Right ventricle myocardium superior (tissue), 1 donor: ENCODE data around the gene R3HDML. TPM values are rescaled to one million over a fixed set of nuclear protein-coding genes. Genes with fewer than 3 reads are reported as not detected.

ENCODE experiments used
- ATAC-seq: fragments of 200-7000 bp; cut with Tn5 transposase; one replicate; pipeline ENCODE4 v1.9.1; 2020; ENCODE audit warnings: mild to moderate bottlenecking; ENCODE audit not compliant: poor library complexity
- DNase-seq: peaks from one replicate; pipeline ENCODE4 v3.0.0-alpha.2; 2020
- intact Hi-C: fragments of 100-400 bp; cut with DNase I; formaldehyde crosslinking; loops from one replicate; pipeline ENCODE4 v1.11.2; 2022
- total RNA-seq: library from RNA; stranded (reverse); fragmentation: NEBNext Ultra II Directional; extraction: Animal tissue kit (Norgen Biotek cat#: 25700); gene quantifications from one replicate; pipeline ENCODE4 v1.2.1, GENCODE V29; 2021
- donor health status: DM: no; HTN: yes; CAD: no; lungs with severe emphysema.

Gene R3HDML
- total RNA-seq, 1 donor from 2014 or later = not detected

- intact Hi-C loops = no loop called here
- DNase-seq = no peak
- ATAC-seq = no peak
Observed at GRCh38 chr20:44356353-44356723, 19.5 kb downstream of the R3HDML start.

- DNase-seq (no peak), ATAC-seq (no peak)
- intact Hi-C loops = no loop called here
Observed at GRCh38 chr20:44357020-44357419, 20.2 kb downstream of the R3HDML start.

GRCh38 chr20:44357555-44358125, 20.8 kb downstream of the R3HDML start:
- ATAC-seq = peak; percentile 79
- peak; percentile 56 for DNase-seq
- intact Hi-C loops = no loop called here

- DNase-seq = no peak
- no peak for ATAC-seq
- intact Hi-C loops = no loop called here
Observed at GRCh38 chr20:44358776-44359175, 21.9 kb downstream of the R3HDML start.

GRCh38 chr20:44360221-44360620, 23.4 kb downstream of the R3HDML start:
- DNase-seq (no peak), ATAC-seq (no peak)
- intact Hi-C loops = no loop called here

DNA sequence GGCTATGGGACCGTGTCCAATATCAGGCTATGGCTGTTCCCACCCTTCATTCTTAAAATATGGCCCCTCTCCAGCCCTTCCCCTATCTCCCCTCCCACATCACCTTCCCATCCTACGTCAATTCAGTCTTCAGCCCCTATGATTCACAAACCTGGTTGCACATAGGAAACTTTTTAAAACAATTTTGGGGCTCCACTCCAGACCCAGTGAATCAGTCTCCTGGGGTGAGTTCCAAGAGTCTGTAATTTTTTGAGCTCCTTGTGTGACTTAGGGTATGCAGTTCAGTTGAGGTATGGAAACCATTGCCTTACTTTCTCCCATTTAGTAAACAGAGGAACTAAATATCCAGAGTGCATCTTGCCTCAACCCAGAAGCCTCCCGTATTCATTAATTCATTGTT, 24.2 kb downstream of the R3HDML start:
- DNase-seq = no peak
- intact Hi-C loops = no loop called here
- no peak for ATAC-seq

DNA sequence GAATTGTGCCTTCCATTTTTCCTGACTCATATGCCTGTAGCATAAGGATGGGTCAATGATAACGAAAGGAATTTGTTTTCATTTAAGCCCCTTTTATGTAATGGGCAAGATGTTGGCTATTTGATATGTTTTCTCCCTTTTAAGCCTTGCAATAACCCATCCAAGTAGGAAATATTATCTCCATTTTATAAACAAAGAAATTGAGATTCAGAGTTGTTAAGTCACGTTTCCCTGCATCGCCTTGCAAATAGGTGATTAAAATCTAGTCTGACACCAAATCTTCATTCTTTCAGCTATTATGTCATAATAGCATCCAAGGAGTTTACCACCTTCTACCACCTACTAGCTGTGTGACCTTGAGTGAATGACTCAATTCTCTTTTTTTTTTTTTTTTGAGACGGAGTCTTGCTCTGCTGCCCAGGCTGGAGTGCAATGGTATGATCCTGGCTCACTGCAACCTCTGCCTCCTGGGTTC, 25.7 kb downstream of the R3HDML start:
- intact Hi-C loops = no loop called here
- no peak for ATAC-seq

DNA sequence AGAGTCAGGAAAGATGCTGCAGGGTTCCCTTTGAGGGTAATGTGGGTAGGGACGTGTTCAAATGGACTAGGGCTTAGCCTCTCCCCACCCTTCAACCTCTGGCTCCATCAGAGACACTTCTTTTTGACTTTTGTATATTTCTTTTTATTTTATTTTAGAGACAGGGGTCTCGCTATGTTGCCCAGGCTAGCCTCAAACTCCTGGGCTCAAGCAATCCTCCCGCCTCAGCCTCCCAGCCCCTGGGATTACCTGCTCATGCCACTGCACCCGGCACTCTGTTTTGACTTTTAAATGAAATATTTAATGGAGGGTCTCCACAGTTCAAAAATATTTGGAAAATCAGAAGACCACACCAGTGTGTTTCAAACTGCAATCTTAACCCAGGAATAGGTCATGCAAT, 27.2 kb downstream of the R3HDML start:
- intact Hi-C loops = no loop called here
- ATAC-seq (no peak), DNase-seq (no peak)

More for the DNA sequence above, 25.7 kb downstream of the R3HDML start:
- DNase-seq = no peak

DNA sequence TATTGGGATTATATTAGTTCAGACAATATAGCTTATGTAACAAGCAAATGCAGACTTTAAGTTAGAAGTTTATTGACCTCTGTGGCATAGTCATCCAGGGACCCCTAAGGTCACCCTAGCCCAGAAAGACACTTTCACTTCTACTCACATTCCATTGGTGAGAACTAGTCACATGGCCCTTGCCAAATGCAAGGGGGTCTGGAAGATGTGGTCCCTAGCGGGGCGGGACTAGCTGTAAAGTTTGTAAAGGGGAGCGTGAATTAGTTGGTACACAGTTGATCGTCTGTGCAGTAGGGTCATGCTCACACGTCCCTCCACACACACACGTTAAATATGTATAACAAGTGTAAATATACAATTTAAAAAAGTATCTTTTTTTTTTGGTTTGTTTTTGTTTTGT, 27.9 kb downstream of the R3HDML start:
- intact Hi-C loops = no loop called here
- DNase-seq (no peak), ATAC-seq (no peak)

GRCh38 chr20:44367746-44368145, 30.9 kb downstream of the R3HDML start:
- no peak for DNase-seq
- intact Hi-C loops = no loop called here
- no peak for ATAC-seq

DNA sequence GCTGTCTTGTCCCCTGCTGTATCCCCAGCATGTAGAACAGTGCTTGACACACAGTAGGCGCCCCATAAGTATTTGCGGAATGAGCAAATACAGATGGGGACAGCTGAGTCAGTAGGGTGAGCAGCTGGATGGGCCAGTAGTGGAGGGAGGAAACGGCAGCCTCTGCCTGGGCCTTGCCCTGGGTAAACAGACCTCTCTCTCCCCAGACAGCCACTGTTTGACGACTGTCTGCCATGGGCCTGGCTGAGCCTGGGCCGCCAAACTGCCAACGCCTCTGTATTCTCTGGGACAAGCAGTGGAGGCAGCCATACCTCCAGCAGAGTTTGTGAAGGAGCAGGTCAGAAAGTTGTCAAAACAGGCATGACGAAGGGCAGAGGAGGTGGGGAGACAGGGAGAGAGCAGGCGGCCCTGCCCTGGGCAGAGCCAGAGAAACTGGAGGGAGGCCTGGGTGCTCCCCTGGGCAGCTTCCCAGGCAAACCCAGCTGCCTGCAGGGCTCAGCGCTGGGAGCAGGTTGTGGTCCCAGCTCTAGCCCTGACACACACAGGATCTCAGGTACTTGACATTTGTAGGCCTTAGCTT, 33.9 kb downstream of the R3HDML start:
- peak; percentile 27 for ATAC-seq
- intact Hi-C loops = no loop called here
- no peak for DNase-seq

DNA sequence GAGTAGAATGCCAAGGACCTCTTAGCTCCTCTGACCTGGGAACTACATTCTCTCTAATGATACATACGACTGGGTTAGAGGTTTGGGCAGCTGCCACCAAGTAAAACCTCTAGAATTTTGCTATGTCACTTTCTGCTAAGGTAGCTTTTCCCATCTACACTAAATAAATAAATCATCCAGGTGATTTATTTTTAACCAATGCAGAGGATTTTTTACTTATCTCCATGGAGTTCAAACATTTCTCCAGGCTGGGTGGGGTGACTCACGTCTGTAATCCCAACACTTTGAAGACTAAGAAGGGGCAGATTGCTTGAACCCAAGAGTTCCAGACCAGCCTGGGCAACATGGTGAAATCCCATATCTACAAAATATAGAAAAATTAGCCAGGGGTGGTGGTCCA, 45.8 kb downstream of the R3HDML start:
- intact Hi-C loops = no loop called here

GRCh38 chr20:44384423-44385027, 47.7 kb downstream of the R3HDML start:
- intact Hi-C loops = loop anchor here (5.0 kb wide), 1 partner anchor 167 kb away; no protein-coding TSS in a partner anchor
- peak; percentile 92 for DNase-seq
- ATAC-seq = peak; percentile 69

More for the DNA sequence above, 45.8 kb downstream of the R3HDML start:
- DNase-seq (no peak), ATAC-seq (no peak)

GRCh38 chr20:44388466-44389023, 51.7 kb downstream of the R3HDML start:
- peak; percentile 79 for DNase-seq
- intact Hi-C loops = loop anchor here (5.0 kb wide), 1 partner anchor 171 kb away; no protein-coding TSS in a partner anchor
- ATAC-seq = peak; percentile 78

DNA sequence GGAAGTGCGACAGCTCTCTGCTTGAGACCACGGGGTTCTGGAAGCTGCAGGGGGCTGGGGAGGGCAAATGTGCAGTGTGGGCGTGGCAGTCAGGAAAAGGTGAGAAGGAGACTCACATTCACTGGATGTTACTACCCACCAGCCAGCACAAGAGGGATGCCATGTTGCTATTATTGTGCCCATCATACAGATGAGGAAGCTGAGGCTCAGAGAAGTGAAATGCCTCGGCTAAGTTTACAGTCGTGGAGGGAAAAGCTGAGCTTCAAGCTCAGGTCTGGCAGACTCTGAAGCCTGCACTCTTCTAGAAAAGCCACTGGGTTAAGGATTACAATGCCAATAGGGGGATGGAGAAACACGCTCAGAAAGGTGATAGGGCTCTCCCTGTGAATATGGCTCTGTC, 53.0 kb downstream of the R3HDML start:
- intact Hi-C loops = loop anchor here (5.0 kb wide), 2 partner anchors 77 to 173 kb away; no protein-coding TSS in a partner anchor
- ATAC-seq = no peak
- no peak for DNase-seq

- intact Hi-C loops = loop anchor here (5.0 kb wide), 1 partner anchor 77 kb away; no protein-coding TSS in a partner anchor
- no peak for ATAC-seq
Observed at GRCh38 chr20:44390280-44390679, 53.4 kb downstream of the R3HDML start.

GRCh38 chr20:44392088-44392775, 55.4 kb downstream of the R3HDML start:
- ATAC-seq (no peak), DNase-seq (no peak)
- intact Hi-C loops = loop anchor here (5.0 kb wide), 1 partner anchor 75 kb away; no protein-coding TSS in a partner anchor

More at GRCh38 chr20:44390280-44390679, 53.4 kb downstream of the R3HDML start:
- no peak for DNase-seq

DNA sequence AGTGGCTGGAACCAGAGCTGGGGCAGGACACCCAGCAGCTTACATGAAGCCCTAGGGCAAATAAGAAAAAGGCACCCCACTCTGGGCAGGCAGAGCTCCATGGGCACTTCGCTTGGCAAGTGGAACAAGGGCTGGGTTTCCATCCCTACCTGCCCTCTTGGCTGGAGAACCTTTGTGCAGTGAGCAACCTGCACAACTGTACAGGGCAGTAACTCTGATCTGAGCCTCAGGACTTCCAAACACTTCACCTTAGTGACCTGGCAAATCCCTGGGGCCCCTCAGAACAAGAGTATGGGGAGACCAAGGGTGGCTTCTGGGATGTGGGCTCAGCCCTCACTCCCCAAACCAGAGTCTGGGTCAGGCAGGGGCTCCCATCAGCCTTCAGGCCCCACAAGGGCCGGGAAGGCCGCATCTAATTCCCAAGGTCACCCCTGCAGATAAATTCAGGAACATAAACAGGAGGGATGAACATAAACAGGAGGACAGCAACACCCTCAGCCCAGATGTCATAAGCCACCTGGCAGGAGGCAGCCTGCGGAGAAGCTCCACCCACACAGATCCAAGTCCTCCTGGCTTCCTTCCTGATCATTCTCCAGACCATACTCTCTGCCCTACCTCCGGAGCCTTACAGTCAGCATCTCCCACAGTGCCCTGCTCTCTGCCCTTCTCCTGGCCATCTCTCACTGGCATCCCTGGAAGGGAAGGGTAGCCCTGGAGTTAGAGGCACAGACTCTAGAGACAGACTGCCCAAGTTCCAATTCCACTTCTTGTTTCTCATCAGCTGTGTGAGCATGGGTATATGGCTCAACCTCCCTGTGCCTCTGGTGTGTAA, 56.1 kb downstream of the R3HDML start:
- DNase-seq (no peak), ATAC-seq (no peak)
- intact Hi-C loops = loop anchor here (5.0 kb wide), 1 partner anchor 74 kb away; no protein-coding TSS in a partner anchor
